CD4-positive, alpha-beta T cell treated with Interleukin-4 for 1 hour (primary cell): Measurements from ENCODE around the gene CMTR1.
"Not testable (repeated sequence)": the region's sequence is repeated elsewhere in the genome, so short reads cannot be mapped to it uniquely, and the experiment has no call there.

Source experiments
- DNase-seq, 2 donors: peaks; one replicate each; pipeline ENCODE4 v3.0.0-alpha.2; 2020 to 2022

CMTR1 gene

GRCh38 chr6:37438930-37439329 lies 5.9 kb downstream of the CMTR1 start:
- DNase-seq: no peak

DNA sequence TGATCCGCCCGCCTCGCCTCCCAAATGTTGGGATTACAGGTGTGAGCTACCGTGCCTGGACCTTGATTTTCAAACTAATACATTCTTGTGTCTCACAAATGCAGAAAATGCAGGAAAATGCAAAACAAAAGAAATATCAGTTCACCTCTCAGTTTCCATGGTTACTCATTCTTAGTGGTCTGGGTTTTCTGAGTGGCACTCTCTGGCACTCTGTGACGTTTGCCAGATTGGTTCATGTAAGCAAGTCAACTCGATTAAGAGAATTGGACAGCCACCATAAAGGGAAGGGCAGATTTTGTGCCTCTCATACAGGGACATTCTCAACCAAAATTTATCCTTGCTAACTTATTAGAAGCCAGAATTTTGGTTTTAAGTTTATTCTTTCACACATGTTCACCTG lies 8.6 kb downstream of the CMTR1 start:
- peak in 1 of 2 donors; percentile 13 for DNase-seq

- peak in 1 of 2 donors; percentile 54 for DNase-seq
Observed at GRCh38 chr6:37442416-37443215, 9.6 kb downstream of the CMTR1 start.

- not testable (repeated sequence) for DNase-seq
Observed at GRCh38 chr6:37443216-37443542, 10.2 kb downstream of the CMTR1 start.

DNA sequence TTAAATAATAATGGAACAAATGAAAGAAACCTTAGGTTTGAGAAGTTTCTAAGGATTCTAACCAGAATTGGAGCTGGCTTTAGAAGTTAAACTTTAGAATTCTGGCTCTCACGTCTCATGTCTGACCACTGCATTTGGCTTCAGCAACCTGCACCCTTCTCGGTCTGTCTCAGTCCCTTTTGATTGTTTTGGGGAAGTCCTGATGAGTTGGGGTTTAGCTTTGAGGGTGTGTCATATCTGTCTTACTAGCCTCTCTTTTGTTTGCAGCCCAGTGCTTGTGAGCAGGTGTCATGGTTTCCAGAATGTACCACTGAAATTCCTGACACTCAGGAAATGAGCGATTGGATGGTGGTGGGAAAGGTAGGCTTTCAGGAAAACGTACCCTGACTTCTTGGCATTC lies 17.0 kb downstream of the CMTR1 start:
- DNase-seq: no peak

GRCh38 chr6:37451441-37452193 lies 18.6 kb downstream of the CMTR1 start:
- no peak for DNase-seq

GRCh38 chr6:37452522-37452921 lies 19.5 kb downstream of the CMTR1 start:
- DNase-seq: no peak

DNA sequence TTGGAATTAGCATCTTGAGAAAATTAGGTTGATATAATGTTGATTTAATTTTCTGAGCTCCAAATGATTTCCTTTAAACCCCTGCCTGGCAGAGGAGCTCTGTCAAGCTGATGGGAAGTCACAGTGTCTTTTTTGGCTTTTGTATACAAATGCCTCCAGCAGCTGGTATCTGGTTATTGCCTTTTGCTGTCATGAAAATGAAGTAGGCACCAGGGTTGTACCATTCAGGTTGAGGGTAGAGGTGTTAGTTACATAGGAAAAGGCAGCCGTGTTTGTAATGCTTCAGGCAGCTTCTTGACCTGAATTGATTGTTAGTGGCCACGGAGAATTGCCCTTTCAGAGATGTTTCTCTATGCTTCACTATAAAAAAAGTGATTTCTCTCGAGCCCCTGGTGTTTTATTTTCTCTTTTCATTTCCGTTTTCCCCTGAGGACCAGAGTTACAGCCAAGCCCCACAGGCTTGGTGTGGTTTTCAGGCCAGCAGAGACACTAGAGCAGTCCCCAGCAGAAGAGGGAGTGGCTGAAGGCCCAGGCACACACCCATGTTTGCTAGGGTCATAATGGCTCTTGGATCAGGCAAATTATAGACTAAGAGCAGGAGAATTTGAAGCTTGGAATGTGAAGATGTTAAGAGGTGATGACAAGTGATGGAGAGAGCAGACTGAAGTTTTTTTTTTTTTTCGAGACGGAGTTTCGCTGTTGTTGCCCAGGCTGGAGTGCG lies 21.6 kb downstream of the CMTR1 start:
- no peak for DNase-seq

- no peak for DNase-seq
Observed at GRCh38 chr6:37456126-37456525, 23.1 kb downstream of the CMTR1 start.

- DNase-seq: no peak
Observed at GRCh38 chr6:37456816-37457560, 24.0 kb downstream of the CMTR1 start.

DNA sequence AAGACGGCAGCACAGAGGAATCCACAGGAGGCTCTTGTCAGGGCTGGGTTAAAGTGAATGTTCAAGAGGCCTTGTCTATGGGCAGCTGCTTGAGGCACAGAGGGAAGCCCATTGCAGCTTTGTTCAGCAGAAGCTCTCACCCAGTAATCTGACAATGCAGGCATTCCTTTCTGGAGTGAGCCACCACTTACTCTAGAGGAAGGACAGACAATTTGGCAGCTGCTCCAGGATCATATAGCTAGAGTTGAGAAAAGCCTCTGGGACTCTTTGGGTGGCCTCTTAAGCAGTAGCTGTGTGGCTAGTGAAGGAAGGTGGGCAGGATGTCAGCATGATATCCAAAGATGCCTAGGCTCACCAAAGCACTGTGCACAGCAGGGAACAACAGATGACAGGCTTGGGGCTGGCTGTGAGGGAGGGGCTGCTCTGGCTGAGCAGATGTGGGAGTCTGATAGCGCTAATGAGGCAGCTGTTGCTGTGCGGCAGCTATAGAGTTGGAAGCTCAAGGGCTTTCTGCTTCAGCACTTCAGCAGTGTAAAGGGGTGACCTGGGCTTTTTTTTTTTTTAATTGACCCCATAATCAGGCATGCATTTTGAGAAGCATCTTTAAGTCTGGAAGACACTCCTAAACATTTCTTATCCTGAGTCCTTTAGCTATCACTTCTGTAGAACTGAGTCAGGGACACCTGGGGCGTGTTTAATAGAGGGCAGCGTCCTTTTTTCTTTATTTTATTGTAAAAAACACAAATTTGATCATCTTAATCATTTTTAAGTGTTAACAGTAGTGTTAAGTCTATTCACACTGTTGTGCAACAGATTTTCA lies 27.2 kb downstream of the CMTR1 start:
- no peak for DNase-seq

DNA sequence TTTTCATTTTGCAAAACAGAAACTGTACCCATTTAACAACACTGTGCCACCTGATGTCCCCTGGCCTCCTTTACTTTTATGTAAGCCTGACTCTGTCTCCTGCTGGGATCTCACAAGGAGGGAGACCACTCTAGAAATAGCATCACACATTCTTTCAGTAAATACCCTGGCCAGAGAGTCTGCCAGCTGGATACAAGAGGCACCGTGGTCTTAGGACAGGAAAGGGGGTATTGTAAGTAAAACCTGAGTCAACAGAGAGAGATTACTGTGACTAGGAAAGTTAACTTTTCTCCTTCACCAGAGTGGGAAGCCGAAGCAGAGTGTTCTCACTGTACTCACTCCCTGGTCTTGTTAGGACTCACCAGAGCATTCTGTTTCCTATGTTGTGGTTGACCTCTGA lies 27.8 kb downstream of the CMTR1 start:
- no peak for DNase-seq

- no peak for DNase-seq
Observed at GRCh38 chr6:37463110-37463509, 30.1 kb downstream of the CMTR1 start.

GRCh38 chr6:37467718-37468117 lies 34.7 kb downstream of the CMTR1 start:
- DNase-seq: no peak

DNA sequence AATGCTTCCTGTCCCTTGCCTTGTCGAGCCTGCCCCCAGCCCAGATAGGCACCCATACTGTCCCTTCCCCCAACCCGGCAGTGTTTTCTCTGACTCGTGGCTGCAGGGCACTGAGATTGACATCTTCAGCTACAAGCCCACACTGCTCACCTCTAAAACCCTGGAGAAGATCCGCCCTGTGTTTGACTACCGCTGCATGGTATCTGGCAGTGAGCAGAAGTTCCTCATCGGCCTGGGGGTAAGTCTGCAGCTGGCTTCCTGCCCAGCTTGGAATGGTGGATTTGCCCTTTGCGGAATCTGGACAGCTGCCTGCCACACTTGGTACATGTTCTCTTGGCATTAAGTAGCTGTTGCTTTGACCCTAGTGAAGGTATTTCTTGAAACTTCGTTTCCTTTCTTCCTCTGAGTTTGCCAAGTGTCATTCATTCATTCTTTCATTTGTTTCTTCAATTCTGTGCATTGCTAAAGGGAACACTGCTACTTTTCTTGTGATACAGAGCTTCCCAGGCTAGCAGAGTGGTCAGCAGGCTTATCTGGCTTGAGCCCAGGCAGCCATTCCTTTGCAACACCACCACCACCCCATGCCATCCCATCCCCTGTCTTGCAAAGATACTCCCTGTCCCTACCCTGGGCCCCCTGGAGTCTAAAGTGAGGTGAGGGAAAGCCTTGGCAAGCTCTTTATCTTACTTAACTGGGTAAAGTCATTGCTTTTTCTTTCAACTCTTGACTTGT lies 40.5 kb downstream of the CMTR1 start:
- DNase-seq: no peak

DNA sequence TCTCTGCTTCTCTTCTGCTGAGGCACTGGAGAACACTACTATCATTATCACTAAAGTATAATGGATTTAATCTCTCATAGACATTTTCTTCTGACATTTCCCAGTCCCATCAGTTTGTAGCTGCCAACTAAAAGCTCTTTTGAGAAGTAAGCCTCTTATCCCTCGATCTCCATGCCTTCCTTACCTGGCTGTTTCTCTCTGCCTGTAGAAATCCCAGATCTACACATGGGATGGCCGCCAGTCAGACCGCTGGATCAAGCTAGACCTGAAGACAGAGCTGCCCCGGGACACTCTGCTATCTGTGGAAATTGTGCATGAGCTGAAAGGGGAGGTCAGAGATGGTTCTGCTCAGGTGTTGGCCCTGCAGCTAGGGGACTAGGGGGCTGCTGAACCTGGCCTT lies 41.3 kb downstream of the CMTR1 start:
- DNase-seq: no peak

- no peak for DNase-seq
Observed at GRCh38 chr6:37477191-37477590, 44.2 kb downstream of the CMTR1 start.

GRCh38 chr6:37477656-37478435 lies 44.8 kb downstream of the CMTR1 start:
- no peak for DNase-seq

DNA sequence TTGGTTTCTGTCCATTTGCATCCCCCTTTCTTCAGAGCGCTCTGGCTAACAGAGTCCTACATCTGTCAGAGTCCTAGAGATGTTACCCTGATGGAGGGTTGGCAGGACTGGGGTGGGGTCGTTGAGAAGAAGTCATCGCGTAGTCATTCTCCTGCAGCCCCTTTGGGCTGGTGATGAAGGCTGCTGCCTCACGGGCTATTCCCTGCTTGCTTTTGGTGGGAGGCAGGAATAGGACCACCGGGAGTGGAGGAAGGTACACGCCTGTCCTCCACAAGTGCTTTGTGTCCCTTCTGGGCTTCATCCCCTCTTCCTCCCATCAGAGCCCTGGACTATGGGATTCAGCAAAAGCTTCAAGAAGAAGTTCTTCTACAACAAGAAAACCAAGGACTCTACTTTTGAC lies 45.8 kb downstream of the CMTR1 start:
- DNase-seq: no peak

- DNase-seq: no peak
Observed at GRCh38 chr6:37479266-37479854, 46.3 kb downstream of the CMTR1 start.
